HEK293T (cell line): ENCODE results near the gene ADGRD1.

Experiments
- CTCF ChIA-PET: fragments of 350-600 bp; formaldehyde crosslinking; extraction: SDS; loops from one replicate; lab custom pipeline; 2021; ENCODE audit warnings: antibody characterized with exemption, inconsistent platforms; lab: Yijun Ruan, JAX
- POLR2A ChIA-PET: fragments of 350-600 bp; formaldehyde crosslinking; extraction: SDS; loops from one replicate; lab custom pipeline; 2020; ENCODE audit warnings: antibody characterized with exemption, inconsistent platforms; lab: Yijun Ruan, JAX
- DNase-seq: peaks from one replicate; pipeline ENCODE4 v3.0.0; 2012; ENCODE audit warnings: mixed read lengths; ENCODE audit errors: extremely low spot score
- ARNT ChIP-seq: fragments of 450-650 bp; IDR thresholded peaks from 2 replicates; pipeline ENCODE4 v1.6.1; 2017; ENCODE audit warnings: mild to moderate bottlenecking
- BHLHE40 ChIP-seq: fragments of 450-650 bp; IDR thresholded peaks from 2 replicates; pipeline ENCODE4 v1.6.1; 2016; ENCODE audit warnings: mild to moderate bottlenecking, moderate library complexity, borderline replicate concordance
- CTBP1 ChIP-seq: fragments of 450-650 bp; IDR thresholded peaks from 2 replicates; pipeline ENCODE4 v1.6.1; 2016; ENCODE audit warnings: borderline replicate concordance
- ELF4 ChIP-seq: fragments of 450-650 bp; IDR thresholded peaks from 2 replicates; pipeline ENCODE4 v1.6.1; 2017; ENCODE audit warnings: antibody characterized with exemption
- FOXA1 ChIP-seq: fragments of 450-650 bp; IDR thresholded peaks from 2 replicates; pipeline ENCODE4 v1.6.1; 2016; ENCODE audit warnings: mild to moderate bottlenecking
- FOXK2 ChIP-seq: fragments of 450-650 bp; IDR thresholded peaks from 2 replicates; pipeline ENCODE4 v1.6.1; 2016; ENCODE audit warnings: mild to moderate bottlenecking
- FOXM1 ChIP-seq: fragments of 450-650 bp; IDR thresholded peaks from 2 replicates; pipeline ENCODE4 v1.6.1; 2017; ENCODE audit warnings: mild to moderate bottlenecking, borderline replicate concordance
- HDGF ChIP-seq: fragments of 450-650 bp; IDR thresholded peaks from 2 replicates; pipeline ENCODE4 v1.6.1; 2017; ENCODE audit warnings: antibody characterized with exemption, borderline replicate concordance
- L3MBTL2 ChIP-seq: fragments of 450-650 bp; conservative IDR thresholded peaks from 2 replicates; pipeline ENCODE4 v1.6.1; 2016; ENCODE audit warnings: mild to moderate bottlenecking
- LEF1 ChIP-seq: fragments of 450-650 bp; IDR thresholded peaks from 2 replicates; pipeline ENCODE4 v1.6.1; 2017; ENCODE audit warnings: mild to moderate bottlenecking, borderline replicate concordance
- NFRKB ChIP-seq: fragments of 450-650 bp; IDR thresholded peaks from 2 replicates; pipeline ENCODE4 v1.6.1; 2016; ENCODE audit warnings: mild to moderate bottlenecking, moderate library complexity
- SP1 ChIP-seq: fragments of 450-650 bp; IDR thresholded peaks from 2 replicates; pipeline ENCODE4 v1.6.1; 2017
- SUZ12 ChIP-seq: fragments of 450-650 bp; IDR thresholded peaks from 2 replicates; pipeline ENCODE4 v1.6.1; 2016; ENCODE audit warnings: mild to moderate bottlenecking
- TARDBP ChIP-seq: fragments of 450-650 bp; IDR thresholded peaks from 2 replicates; pipeline ENCODE4 v1.6.1; 2016
- ZNF384 ChIP-seq: fragments of 450-650 bp; IDR thresholded peaks from 2 replicates; pipeline ENCODE4 v1.6.1; 2016
- TF ChIP-seq, protein P1 (sequence below): fragments of 450-650 bp; IDR thresholded peaks from 2 replicates; pipeline ENCODE4 v1.6.1; 2016

ADGRD1 gene

DNA sequence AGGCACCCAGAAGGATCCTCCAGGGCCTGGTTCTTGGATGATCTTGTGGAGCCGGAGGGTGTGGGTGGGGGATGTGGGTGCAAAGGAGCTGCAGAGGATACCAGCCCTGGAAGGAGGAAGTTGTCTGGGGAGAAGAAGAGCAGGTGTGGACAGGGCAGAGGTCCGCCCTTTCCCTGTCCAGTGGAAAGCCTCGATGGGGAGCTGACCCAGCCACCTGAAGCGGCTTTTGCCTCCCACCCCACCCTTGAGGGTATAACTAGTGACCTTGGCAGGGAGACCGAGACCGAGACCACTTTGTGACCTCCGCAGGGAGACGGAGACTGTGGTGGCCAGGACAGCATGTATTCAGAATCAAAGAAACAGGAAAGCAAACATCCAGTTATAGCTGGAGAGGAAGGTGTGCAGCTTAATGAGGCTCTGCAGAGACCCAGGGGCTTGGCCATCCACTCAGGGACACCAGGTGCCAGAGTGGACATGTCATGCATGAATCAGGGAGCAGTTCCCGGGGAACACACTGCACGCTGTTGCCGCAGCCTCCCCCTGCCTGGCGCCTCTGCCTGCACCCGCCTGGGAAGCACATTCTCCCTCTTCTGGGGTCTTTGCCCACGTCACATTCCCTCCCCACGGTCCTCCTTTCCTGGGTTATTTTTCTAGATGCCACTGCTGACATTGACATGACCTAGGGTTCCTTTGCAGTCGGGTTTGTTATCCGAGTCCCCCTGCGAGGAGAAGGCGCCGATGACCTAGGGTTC lies 87.7 kb downstream of the ADGRD1 start:
- TF ChIP-seq LEF1 (no peak), ELF4 (no peak), SUZ12 (no peak), L3MBTL2 (no peak), NFRKB (no peak), TARDBP (no peak), ARNT (no peak), BHLHE40 (no peak), CTBP1 (no peak), FOXM1 (no peak), SP1 (no peak), HDGF (no peak), FOXA1 (no peak), ZNF384 (no peak)
- TF ChIP-seq, protein P1, sequence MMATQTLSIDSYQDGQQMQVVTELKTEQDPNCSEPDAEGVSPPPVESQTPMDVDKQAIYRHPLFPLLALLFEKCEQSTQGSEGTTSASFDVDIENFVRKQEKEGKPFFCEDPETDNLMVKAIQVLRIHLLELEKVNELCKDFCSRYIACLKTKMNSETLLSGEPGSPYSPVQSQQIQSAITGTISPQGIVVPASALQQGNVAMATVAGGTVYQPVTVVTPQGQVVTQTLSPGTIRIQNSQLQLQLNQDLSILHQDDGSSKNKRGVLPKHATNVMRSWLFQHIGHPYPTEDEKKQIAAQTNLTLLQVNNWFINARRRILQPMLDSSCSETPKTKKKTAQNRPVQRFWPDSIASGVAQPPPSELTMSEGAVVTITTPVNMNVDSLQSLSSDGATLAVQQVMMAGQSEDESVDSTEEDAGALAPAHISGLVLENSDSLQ, result no peak
- CTCF ChIA-PET, result interaction anchor here (0.6 kb wide), 1 partner anchor 671 kb away, joined by 3 read pairs; no protein-coding TSS in a partner anchor
- POLR2A ChIA-PET, result no interaction called here
- DNase-seq, result no peak

DNA sequence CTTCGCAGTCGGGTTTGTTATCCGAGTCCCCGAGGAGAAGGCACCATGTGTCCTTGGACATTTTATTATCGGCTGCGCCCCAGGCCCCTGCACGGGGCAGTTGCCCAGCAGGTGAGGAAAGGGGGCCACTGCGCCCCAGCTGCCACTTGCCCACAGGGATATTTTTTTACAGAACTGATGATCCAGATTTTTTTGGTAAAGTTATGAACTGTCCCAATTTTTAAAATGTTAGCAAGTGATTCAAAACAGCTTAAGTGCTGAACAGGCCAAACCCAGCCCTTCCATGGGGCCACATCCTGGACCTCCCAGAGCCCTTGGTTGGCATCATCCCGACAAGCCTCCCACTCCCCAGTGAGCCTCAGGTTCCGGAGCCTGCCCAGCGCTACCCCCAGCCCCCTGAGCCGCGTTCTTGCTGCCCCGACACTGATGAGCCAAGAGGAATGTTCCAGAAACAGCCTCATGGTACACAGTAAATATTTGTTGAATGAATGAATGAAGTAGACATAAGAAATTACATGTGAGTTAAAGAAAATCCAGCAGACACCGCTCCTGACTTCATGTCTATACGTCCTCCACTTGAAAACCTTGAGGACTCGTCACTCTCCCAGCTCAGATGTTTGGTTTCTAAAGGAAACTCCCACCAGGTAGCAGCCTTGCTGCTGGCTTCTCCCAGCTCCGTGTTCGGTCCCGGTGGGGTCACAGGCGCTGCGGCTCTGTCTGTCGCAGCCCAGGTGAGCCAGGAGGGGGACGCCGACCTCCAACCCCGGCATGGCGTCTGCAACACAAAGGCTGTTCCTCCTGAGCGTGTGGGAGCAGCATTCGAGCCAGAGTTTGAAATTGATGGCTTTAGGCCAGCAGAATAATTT lies 88.5 kb downstream of the ADGRD1 start:
- TF ChIP-seq BHLHE40 (no peak), FOXA1 (no peak), ZNF384 (no peak), ELF4 (no peak), CTBP1 (no peak), L3MBTL2 (no peak), NFRKB (no peak), ARNT (no peak), SP1 (no peak), FOXK2 (no peak), LEF1 (no peak), TARDBP (no peak), HDGF (no peak), SUZ12 (no peak), FOXM1 (no peak)
- TF ChIP-seq, protein P1, result no peak
- no peak for DNase-seq
- CTCF ChIA-PET, result no interaction called here
- POLR2A ChIA-PET, result no interaction called here

- CTCF ChIA-PET, result no interaction called here
- TF ChIP-seq, protein P1, result no peak
- no peak for TF ChIP-seq BHLHE40
- no peak for DNase-seq
- POLR2A ChIA-PET, result no interaction called here
Measured at GRCh38 chr12:131042834-131043245, 89.1 kb downstream of the ADGRD1 start.

DNA sequence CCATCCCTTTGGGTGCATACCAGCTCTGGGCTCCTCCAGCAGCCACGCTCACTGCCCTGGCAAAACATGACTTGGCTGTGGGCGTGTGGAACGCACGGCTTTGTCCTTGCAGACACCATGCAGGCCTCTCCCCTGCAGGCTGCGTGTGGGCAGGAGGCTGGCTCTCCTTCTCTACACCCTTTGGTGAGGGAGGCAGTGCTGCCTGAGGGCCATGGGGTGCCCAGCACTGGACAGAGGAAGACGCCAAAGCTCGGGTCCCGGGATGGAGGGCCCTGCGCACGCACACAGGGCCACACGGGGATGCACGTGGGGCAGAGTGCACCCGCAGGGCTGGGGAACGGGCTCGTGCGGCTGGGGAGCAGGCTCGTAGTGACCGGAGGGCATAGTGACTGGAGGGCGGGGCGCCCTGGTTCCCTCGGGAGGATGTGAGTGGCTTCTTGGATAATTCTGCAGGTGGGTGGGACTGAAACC lies 89.7 kb downstream of the ADGRD1 start:
- TF ChIP-seq L3MBTL2 (no peak), FOXA1 (no peak), BHLHE40 (no peak), FOXM1 (no peak), NFRKB (no peak), FOXK2 (no peak), ARNT (no peak), LEF1 (no peak), ZNF384 (no peak)
- ChIA-PET POLR2A (no interaction called here), CTCF (no interaction called here)
- DNase-seq, result no peak

DNA sequence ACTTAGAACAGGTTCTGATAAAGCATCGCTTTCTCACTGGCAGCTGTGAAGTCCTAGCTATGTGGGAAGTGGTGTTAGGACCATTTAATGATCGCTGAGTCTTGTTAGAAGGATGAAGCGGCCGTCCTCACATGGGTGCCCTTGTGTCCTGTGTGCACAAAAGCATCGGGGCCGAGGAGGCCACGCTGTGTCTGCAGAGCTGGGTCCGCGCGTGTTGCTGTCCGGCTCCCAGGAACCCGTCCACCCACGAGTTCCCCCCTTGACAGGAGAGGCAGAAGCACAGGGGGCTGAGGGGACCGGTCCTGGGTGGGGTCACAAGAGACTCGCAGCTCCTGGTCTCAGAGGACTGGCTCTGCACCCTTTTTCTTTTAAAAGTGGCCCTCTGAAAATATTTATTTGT lies 90.4 kb downstream of the ADGRD1 start:
- ChIA-PET CTCF (no interaction called here), POLR2A (no interaction called here)
- DNase-seq, result no peak
- TF ChIP-seq TARDBP, result no peak
- no peak for TF ChIP-seq ZNF384
- TF ChIP-seq SP1, result no peak
- TF ChIP-seq FOXA1, result no peak
- TF ChIP-seq FOXK2, result no peak
- no peak for TF ChIP-seq ELF4
- TF ChIP-seq LEF1, result no peak
- no peak for TF ChIP-seq HDGF
- TF ChIP-seq FOXM1, result no peak
- TF ChIP-seq BHLHE40, result no peak
- TF ChIP-seq NFRKB, result no peak
- TF ChIP-seq ARNT, result no peak
- TF ChIP-seq SUZ12, result no peak
- no peak for TF ChIP-seq L3MBTL2
- no peak for TF ChIP-seq CTBP1
- TF ChIP-seq, protein P1, result no peak
